GM12878 (cell line): ENCODE results near the gene SF3B4. TPM values are rescaled to one million over a fixed set of nuclear protein-coding genes. Genes with fewer than 3 reads are reported as not detected.

Experiments
- ATAC-seq: fragments of 200-7000 bp; cut with Tn5 transposase; 3 replicates; pipeline ENCODE4 v1.9.1; 2020; ENCODE audit warnings: mild to moderate bottlenecking, moderate library complexity
- Bru-seq: library from RNA; stranded (reverse); fragments of 400-500 nt; gene quantifications from one replicate; lab custom pipeline; 2021; lab: Mats Ljungman, UMichigan
- BruChase-seq, 2 experiments: library from RNA; stranded (reverse); fragments of 400-500 nt; gene quantifications; one replicate each; lab custom pipeline; 2021; lab: Mats Ljungman, UMichigan
- BruUV-seq: library from RNA; stranded (reverse); fragments of 400-500 nt; replicated peaks from 2 replicates; lab custom pipeline; 2021; lab: Mats Ljungman, UMichigan
- CTCF ChIA-PET: fragments of 300-600 bp; sonication (Branson Sonifier 250); formaldehyde crosslinking; extraction: SDS; loops from one replicate; lab custom pipeline; 2021; ENCODE audit warnings: inconsistent platforms; lab: Yijun Ruan, JAX
- POLR2A ChIA-PET: fragments of 350-600 bp; formaldehyde crosslinking; extraction: SDS; loops from one replicate; lab custom pipeline; 2021; ENCODE audit warnings: inconsistent platforms; lab: Charles Lee
- RAD21 ChIA-PET: fragments of 300-600 bp; sonication (Branson Sonifier 250); formaldehyde crosslinking; loops from one replicate; lab custom pipeline; 2023; ENCODE audit warnings: antibody characterized with exemption; ENCODE audit not compliant: unreplicated experiment; lab: Charles Lee
- SMC1A ChIA-PET: fragments of 300-600 bp; sonication (Branson Sonifier 250); formaldehyde crosslinking; loops from one replicate; lab custom pipeline; 2023; ENCODE audit not compliant: unreplicated experiment, uncharacterized antibody; lab: Charles Lee
- DNase-seq: peaks from one replicate; pipeline ENCODE4 v3.0.0-alpha.2; 2011; ENCODE audit warnings: low read depth, low spot score
- FAIRE-seq: peaks from 3 replicates; lab custom pipeline; 2011; peaks lifted over from hg19 to GRCh38; lab: Jason Lieb, UNC
- H2AFZ ChIP-seq: 2 replicates; pipeline ENCODE4 v1.6.0; 2011; ENCODE audit warnings: low read depth, low read length, control low read depth; ENCODE audit not compliant: control insufficient read depth
- H3K27ac ChIP-seq: 2 replicates; pipeline ENCODE4 v1.5.1; 2011; ENCODE audit warnings: control low read depth; ENCODE audit not compliant: control insufficient read depth, insufficient read depth
- H3K27me3 ChIP-seq, 2 experiments: replicated peaks in 1 of 2; 2 replicates each; pipeline versions ENCODE4 v1.6.0 to v1.6.1; 2011; ENCODE audit warnings: low read length in 1 of 2; ENCODE audit not compliant: control insufficient read depth in 2 of 2, insufficient read depth in 2 of 2
- H3K36me3 ChIP-seq, 2 experiments: 2 replicates each; pipeline ENCODE4 v1.5.1; 2011; ENCODE audit warnings: low read length in 1 of 2; ENCODE audit not compliant: control insufficient read depth in 2 of 2, insufficient read depth in 2 of 2
- H3K4me1 ChIP-seq: 2 replicates; pipeline ENCODE4 v1.6.1; 2011; ENCODE audit warnings: mild to moderate bottlenecking, low read length, moderate library complexity, mixed read lengths; ENCODE audit not compliant: control insufficient read depth, insufficient read depth
- H3K4me2 ChIP-seq: 2 replicates; pipeline ENCODE4 v1.6.0; 2011; ENCODE audit warnings: control low read depth; ENCODE audit not compliant: control insufficient read depth, insufficient read depth
- H3K4me3 ChIP-seq: fragments of 200-600 bp; sonication (generic); 2 replicates; pipeline ENCODE4 v1.5.1; 2016
- H3K79me2 ChIP-seq: 2 replicates; pipeline ENCODE4 v1.6.0; 2011; ENCODE audit warnings: low read length; ENCODE audit not compliant: control insufficient read depth, insufficient read depth
- H3K9ac ChIP-seq: 2 replicates; pipeline ENCODE4 v1.8.0; 2011; ENCODE audit warnings: low read length, control low read depth, mixed read lengths; ENCODE audit not compliant: control insufficient read depth, insufficient read depth
- H3K9me3 ChIP-seq: replicated peaks from 3 replicates; pipeline ENCODE4 v1.5.1; 2011; ENCODE audit warnings: mild to moderate bottlenecking, low read length; ENCODE audit not compliant: control insufficient read depth, insufficient read depth
- H4K20me1 ChIP-seq: 2 replicates; pipeline ENCODE4 v1.6.0; 2011; ENCODE audit not compliant: control insufficient read depth, insufficient read depth
- BACH1 ChIP-seq: fragments of 450-650 bp; IDR thresholded peaks from 2 replicates; pipeline ENCODE4 v1.6.1; 2017; ENCODE audit warnings: mild to moderate bottlenecking, borderline replicate concordance
- BHLHE40 ChIP-seq, 2 experiments: fragments of 450-650 bp in 1 of 2; IDR thresholded peaks; 2 replicates each; pipeline ENCODE4 v1.6.1; 2011 to 2017; ENCODE audit warnings: low read depth in 2 of 2, borderline replicate concordance in 1 of 2, improper control_type of control experiment in 1 of 2, low read length in 1 of 2, mild to moderate bottlenecking in 1 of 2
- CHD2 ChIP-seq: IDR thresholded peaks from 2 replicates; pipeline ENCODE4 v1.6.1; 2011; ENCODE audit warnings: low read depth, low read length, improper control_type of control experiment, borderline replicate concordance
- CREB1 ChIP-seq: IDR thresholded peaks from 2 replicates; pipeline ENCODE4 v1.6.1; 2012; ENCODE audit warnings: low read depth, mild to moderate bottlenecking, inconsistent platforms
- GABPA ChIP-seq: IDR thresholded peaks from 2 replicates; pipeline ENCODE4 v1.6.1; 2014; ENCODE audit warnings: antibody characterized with exemption, low read depth, mild to moderate bottlenecking, inconsistent platforms
- MTA2 ChIP-seq: fragments of 450-650 bp; IDR thresholded peaks from 2 replicates; pipeline ENCODE4 v1.6.1; 2016; ENCODE audit warnings: low read depth, mild to moderate bottlenecking, moderate library complexity
- MXI1 ChIP-seq: fragments of 150-350 bp; IDR thresholded peaks from 2 replicates; pipeline ENCODE4 v1.6.1; 2011; ENCODE audit warnings: low read depth, mild to moderate bottlenecking, inconsistent platforms, low read length, improper control_type of control experiment
- NFXL1 ChIP-seq: fragments of 450-650 bp; IDR thresholded peaks from 2 replicates; pipeline ENCODE4 v1.6.1; 2017; ENCODE audit warnings: antibody characterized with exemption, mild to moderate bottlenecking, borderline replicate concordance
- NKRF ChIP-seq: fragments of 450-650 bp; conservative IDR thresholded peaks from 2 replicates; pipeline ENCODE4 v1.6.1; 2017; ENCODE audit warnings: mild to moderate bottlenecking, moderate library complexity
- POLR2AphosphoS5 ChIP-seq: IDR thresholded peaks from 2 replicates; pipeline ENCODE4 v1.6.1; 2011; ENCODE audit warnings: mild to moderate bottlenecking, low read length, inconsistent platforms
- SMAD5 ChIP-seq: IDR thresholded peaks from 2 replicates; pipeline ENCODE4 v1.6.1; 2016; ENCODE audit warnings: antibody characterized with exemption, low read depth
- SRF ChIP-seq, 2 experiments: IDR thresholded peaks; 2 replicates each; pipeline ENCODE4 v1.6.1; 2011; ENCODE audit warnings: low read depth in 2 of 2, low read length in 2 of 2, mild to moderate bottlenecking in 1 of 2, moderate library complexity in 1 of 2
- TAF1 ChIP-seq: IDR thresholded peaks from 2 replicates; pipeline ENCODE4 v1.6.1; 2011; ENCODE audit warnings: mild to moderate bottlenecking, low read depth, low read length, borderline replicate concordance
- TBL1XR1 ChIP-seq: IDR thresholded peaks from 2 replicates; pipeline ENCODE4 v1.6.1; 2012; ENCODE audit warnings: low read depth, low read length, improper control_type of control experiment
- WGBS: methylation state at CpG from one replicate; pipeline ENCODE4 v1.1.6; 2016; ENCODE audit warnings: low lambda C conversion rate; ENCODE audit not compliant: insufficient replicate concordance, insufficient coverage; ENCODE audit errors: missing lambda C conversion rate; 5-methylcytosine and 5-hydroxymethylcytosine counted together
- in situ Hi-C: fragments of 300-500 bp; cut with MboI; formaldehyde crosslinking; loops from 9 replicates; pipeline ENCODE4 v1.14.3; 2018; ENCODE audit warnings: mixed read lengths
- intact Hi-C: fragments of 100-400 bp; cut with micrococcal nuclease; formaldehyde crosslinking; loops from one replicate; pipeline ENCODE4 v1.14.2; 2022; ENCODE audit not compliant: unreplicated experiment
- long read RNA-seq, 2 experiments: library from polyadenylated mRNA; unstranded; transcript quantifications; one replicate each; pipeline ENCODE4 v2.0.0, GENCODE V29; 2019 to 2020
- polyA minus RNA-seq, 3 experiments: library from RNA; depleted of rRNA, polyadenylated mRNA; stranded (reverse); fragments of >200 nt; gene quantifications; 2 replicates each; pipeline ENCODE4 v1.2.3, GENCODE V29; 2011
- polyA plus RNA-seq, 11 experiments: library from polyadenylated mRNA; depleted of rRNA in 4 of 11; unstranded in 6 of 11; stranded (reverse) in 5 of 11; fragments of >200 nt; fragmentation: Nextera tagmentation in 4 of 11; fragmentation: Illumina TruSeq in 1 of 11; extraction: Ambion mirVana in 4 of 11; extraction: Trizol in 1 of 11; gene quantifications; 1 replicate in 1 of 11; 2 replicates in 10 of 11; pipeline versions ENCODE4 v1.2.1 to v1.2.3, GENCODE V29; 2011 to 2016; ENCODE audit warnings: inconsistent platforms in 2 of 11, missing spikeins in 2 of 11, low read depth in 1 of 11
- total RNA-seq, 4 experiments: library from RNA; depleted of rRNA in 3 of 4; stranded (reverse); fragments of >200 nt in 3 of 4; fragmentation: Illumina TruSeq in 1 of 4; extraction: Trizol in 1 of 4; gene quantifications; 2 replicates each; pipeline versions ENCODE4 v1.2.1 to v1.2.3, GENCODE V29; 2013 to 2021

SF3B4 gene, protein sequence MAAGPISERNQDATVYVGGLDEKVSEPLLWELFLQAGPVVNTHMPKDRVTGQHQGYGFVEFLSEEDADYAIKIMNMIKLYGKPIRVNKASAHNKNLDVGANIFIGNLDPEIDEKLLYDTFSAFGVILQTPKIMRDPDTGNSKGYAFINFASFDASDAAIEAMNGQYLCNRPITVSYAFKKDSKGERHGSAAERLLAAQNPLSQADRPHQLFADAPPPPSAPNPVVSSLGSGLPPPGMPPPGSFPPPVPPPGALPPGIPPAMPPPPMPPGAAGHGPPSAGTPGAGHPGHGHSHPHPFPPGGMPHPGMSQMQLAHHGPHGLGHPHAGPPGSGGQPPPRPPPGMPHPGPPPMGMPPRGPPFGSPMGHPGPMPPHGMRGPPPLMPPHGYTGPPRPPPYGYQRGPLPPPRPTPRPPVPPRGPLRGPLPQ
- 11.0 and 14.6 TPM in 2 replicates for total RNA-seq (2013; cell fraction: nucleolus; rRNA removed)
- total RNA-seq (2014; rRNA removed) (9.4 and 13.2 TPM in 2 replicates), total RNA-seq (2014; rRNA removed; fragmentation: Illumina TruSeq; extraction: Trizol) (24.1 and 27.6 TPM in 2 replicates), total RNA-seq (2021) (79.4 and 81.7 TPM in 2 replicates), polyA plus RNA-seq (2011; rRNA removed) (11.3 and 26.2 TPM in 2 replicates), polyA plus RNA-seq (2014; fragmentation: Illumina TruSeq; extraction: Trizol) (81.8 and 83.5 TPM in 2 replicates), polyA plus RNA-seq (2014; fragmentation: Nextera tagmentation; extraction: Ambion mirVana) (1 to 10 TPM; 1.9 to 6.9 TPM), polyA plus RNA-seq (2014; rRNA removed) (27.4 and 35.7 TPM in 2 replicates), polyA plus RNA-seq (2016; fragmentation: Nextera tagmentation; extraction: Ambion mirVana) (100 to 1,000 TPM; 140 to 146 TPM), polyA minus RNA-seq (2011; rRNA and poly(A)+ RNA removed) (22.8 and 36.2 TPM in 2 replicates), Bru-seq, nascent RNA (percentile 93 among the genes with signal in this experiment), BruChase-seq, experiment 1, labeled RNA remaining after a 6-hour chase (percentile 91 among the genes with signal in this experiment), BruChase-seq, experiment 2, labeled RNA remaining after a 2-hour chase (percentile 96 among the genes with signal in this experiment)
- 42.1 TPM for polyA plus RNA-seq (2011; ENCODE audit: low read depth)
- 22.8 and 28.5 TPM in 2 replicates for polyA plus RNA-seq (2011; cell fraction: cytosol; rRNA removed)
- 23.6 and 32.3 TPM in 2 replicates for polyA plus RNA-seq (2011; cell fraction: nucleus; rRNA removed)
- polyA plus RNA-seq (2012): 42.2 and 52.9 TPM in 2 replicates
- 18.4 and 19.4 TPM in 2 replicates for polyA minus RNA-seq (2011; cell fraction: cytosol; rRNA and poly(A)+ RNA removed)
- 13.4 and 17.5 TPM in 2 replicates for polyA minus RNA-seq (2011; cell fraction: nucleus; rRNA and poly(A)+ RNA removed)
- long read RNA-seq, experiment 1, transcript SF3B4-201 (6 exons, 2,085 nt): major isoform, 103 of 110 reads
- long read RNA-seq, experiment 1, partial matches to known transcripts: 6 of 110 reads
- long read RNA-seq, experiment 1, other reads (novel, unspliced or antisense): 1 of 110 reads
- long read RNA-seq, experiment 2, partial matches to known transcripts: 1 of 2 reads
- long read RNA-seq, experiment 2, other reads (novel, unspliced or antisense): 1 of 2 reads

DNA sequence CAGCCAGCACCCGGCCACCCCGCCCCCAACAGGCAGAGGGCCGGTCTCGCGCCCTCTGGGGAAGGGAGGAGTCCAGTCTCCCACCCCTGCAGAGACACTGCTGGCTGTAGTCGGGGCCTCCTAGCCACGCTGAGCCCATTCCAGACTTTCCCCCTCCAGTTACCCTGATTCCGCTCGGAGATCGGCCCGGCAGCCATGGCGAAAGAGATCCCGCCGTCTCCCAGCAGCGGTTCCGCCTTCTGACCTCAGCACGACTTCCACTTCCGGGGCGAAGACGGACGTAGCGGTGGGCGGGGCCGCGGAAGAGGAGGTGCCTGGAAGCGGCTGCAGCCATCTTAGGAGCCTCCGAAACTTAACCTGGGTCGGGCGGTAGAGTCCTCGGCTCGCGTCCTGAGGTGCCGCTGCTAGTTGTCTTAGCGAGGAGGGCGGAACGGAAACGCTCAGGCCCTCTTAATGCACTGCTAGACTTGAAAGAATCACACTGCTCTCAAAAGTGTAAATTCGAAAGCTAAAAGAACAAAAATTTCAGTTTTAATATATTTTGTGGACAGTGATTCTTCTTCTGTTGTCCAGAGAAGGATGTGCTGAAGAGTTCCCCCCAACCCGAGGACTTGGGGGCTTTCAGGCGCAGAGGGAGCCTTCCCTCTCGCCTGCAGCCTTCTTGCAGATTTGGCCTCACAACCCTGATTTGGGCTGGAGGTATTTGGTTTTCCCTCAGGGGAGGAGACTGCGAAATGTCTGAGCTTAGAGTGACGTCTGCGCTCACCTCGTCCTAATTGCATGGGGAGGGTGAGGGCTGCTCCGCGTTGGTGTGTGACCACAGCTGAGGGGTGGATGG lies at the start of gene SF3B4:
SF3B4 (minus strand) TSS at position 241 of the 838 bp plus-strand sequence; CDS start at position 197, 44 bp downstream.
- CTCF ChIA-PET: interaction anchor here (1.0 to 2.2 kb wide), 4 partner anchors 10 to 259 kb away, joined by 3 to 11 read pairs (median 6); partner anchors contain the start of gene MTMR11
- SMC1A ChIA-PET: interaction anchor here (1.7 to 2.6 kb wide), 2 partner anchors 10 to 41 kb away, joined by 10 to 14 read pairs; partner anchors contain the start of gene MTMR11
- intact Hi-C loops: no loop called here
- Histone ChIP-seq H4K20me1 (no peaks in the 10 kb centered on the region), H2AFZ (peak within 1 kb of the TSS; percentile 83), H3K9ac (peak within 1 kb of the TSS; percentile 93), H3K4me2 (peak within 1 kb of the TSS; percentile 86), H3K4me1 (peaks cover 10% of the 10 kb centered on the region), H3K27ac (peak within 1 kb of the TSS; percentile 92), H3K36me3 (peaks cover 7 to 11% of the 10 kb centered on the region in 2 experiments), H3K79me2 (peaks cover 28% of the 10 kb centered on the region), H3K27me3 (no peaks in the 10 kb centered on the region), H3K4me3 (peak within 1 kb of the TSS; percentile 99), H3K9me3 (no peaks in the 10 kb centered on the region)
- ATAC-seq (peak; percentile 98), FAIRE-seq (peak; percentile 94), DNase-seq (peak; percentile 72)
- 2% methylated on average over 46 of the region's 47 CpGs for WGBS
- TSS peak; percentile 99 for BruUV-seq
- in situ Hi-C loops: no loop called here
- RAD21 ChIA-PET: interaction anchor here (1.0 to 1.3 kb wide), 5 partner anchors 10 to 82 kb away, joined by 3 to 10 read pairs (median 3); a partner anchor contains a TSS
- POLR2A ChIA-PET: interaction anchor here (0.5 to 3.3 kb wide), 7 partner anchors 8 to 234 kb away, joined by 3 to 31 read pairs (median 5); partner anchors contain the start of genes MTMR11 and OTUD7B
- TF ChIP-seq SMAD5 (peak; percentile 96), NKRF (peak; percentile 54), BHLHE40 (IDR thresholded peaks at IDR 0.05; ENCODE audit: borderline replicate concordance in 1 of 2, low read depth in 2 of 2, low read length in 1 of 2) (peak in 1 of 2 experiments; percentile 37; a peak in 2 of 4 replicates), MTA2 (peak; percentile 88), POLR2AphosphoS5 (peak; percentile 98), NFXL1 (no peak), CREB1 (peak; percentile 93), TBL1XR1 (0 out of 2 replicates have a peak, but pooled peaks have one; percentile 2), MXI1 (peak; percentile 44; the same call in 1 of the 2 replicates), SRF (IDR thresholded peaks at IDR 0.05; ENCODE audit: low read depth in 2 of 2, low read length in 2 of 2) (0 out of 4 replicates have a peak, but pooled peaks of 1 of the 2 experiments have one; percentile 71), TAF1 (peak; percentile 84), CHD2 (peak; percentile 79), BACH1 (no peak; the same call in 1 of the 2 replicates), GABPA (peak; percentile 96)
